HG03095 (cell line): ENCODE data around the gene PDPN.

Experiments used
- ATAC-seq: cut with Tn5 transposase; IDR thresholded peaks from one replicate; pipeline ENCODE4 v1.9.1; 2021; ENCODE audit warnings: moderate library complexity; ENCODE audit not compliant: unreplicated experiment

PDPN gene

GRCh38 chr1:13576926-13577325 is 6.7 kb upstream of the PDPN start:
- no peak for ATAC-seq

- no peak for ATAC-seq
Observed at GRCh38 chr1:13577846-13578245, 5.8 kb upstream of the PDPN start.

- no peak for ATAC-seq
Observed at GRCh38 chr1:13581446-13581845, 2.2 kb upstream of the PDPN start.

GRCh38 chr1:13582713-13583443 is 754 bp upstream of the PDPN start:
- ATAC-seq, result no peak

- ATAC-seq, result no peak
Observed at GRCh38 chr1:13583966-13584791, 547 bp downstream of the PDPN start.

GRCh38 chr1:13584876-13585611 is 1.4 kb downstream of the PDPN start:
- ATAC-seq, result no peak

GRCh38 chr1:13585612-13585991 is 2.0 kb downstream of the PDPN start:
- no peak for ATAC-seq

GRCh38 chr1:13586001-13586400 is 2.4 kb downstream of the PDPN start:
- no peak for ATAC-seq

GRCh38 chr1:13587256-13588030 is 3.8 kb downstream of the PDPN start:
- no peak for ATAC-seq

GRCh38 chr1:13588946-13589796 is 5.5 kb downstream of the PDPN start:
- ATAC-seq, result no peak

GRCh38 chr1:13590486-13590885 is 6.9 kb downstream of the PDPN start:
- no peak for ATAC-seq

- ATAC-seq, result no peak
Observed at GRCh38 chr1:13593511-13594131, 10.0 kb downstream of the PDPN start.

- ATAC-seq, result no peak
Observed at GRCh38 chr1:13595411-13595810, 11.8 kb downstream of the PDPN start.

GRCh38 chr1:13597166-13597565 is 13.5 kb downstream of the PDPN start:
- ATAC-seq, result no peak

- no peak for ATAC-seq
Observed at GRCh38 chr1:13600762-13601453, 17.3 kb downstream of the PDPN start.

- no peak for ATAC-seq
Observed at GRCh38 chr1:13604176-13604575, 20.5 kb downstream of the PDPN start.

- ATAC-seq, result no peak
Observed at GRCh38 chr1:13604721-13605120, 21.1 kb downstream of the PDPN start.

GRCh38 chr1:13605159-13605558 is 21.5 kb downstream of the PDPN start:
- no peak for ATAC-seq

- ATAC-seq, result no peak
Observed at GRCh38 chr1:13607002-13607401, 23.4 kb downstream of the PDPN start.
